Upper lobe of left lung (tissue), 4 donors: ENCODE results near the gene DIP2A.

Experiments used
- CTCF ChIP-seq, 6 experiments: fragments of 450-650 bp in 4 of 6; fragments of 200-600 bp in 2 of 6; sonication (generic) in 2 of 6; IDR thresholded peaks; one replicate each; pipeline ENCODE4 v1.5.1; 2016 to 2019; ENCODE audit warnings: antibody characterized with exemption in 6 of 6
- EP300 ChIP-seq, 4 donors: sonication (generic); formaldehyde crosslinking; IDR thresholded peaks; one replicate each; pipeline ENCODE4 v1.5.1; 2017; ENCODE audit warnings: antibody characterized with exemption in 4 of 4, control low read depth in 2 of 4
- POLR2A ChIP-seq, 4 donors: fragments of 450-650 bp; IDR thresholded peaks; one replicate each; pipeline ENCODE4 v1.5.1; 2016 to 2017; ENCODE audit warnings: antibody characterized with exemption in 4 of 4, mild to moderate bottlenecking in 2 of 4
- POLR2AphosphoS5 ChIP-seq, 2 donors: sonication (generic); formaldehyde crosslinking; IDR thresholded peaks; one replicate each; pipeline ENCODE4 v1.5.1; 2017; ENCODE audit warnings: antibody characterized with exemption in 2 of 2

- TF ChIP-seq EP300 (IDR thresholded peaks at IDR 0.05) (no peak), CTCF (IDR thresholded peaks at IDR 0.05) (no peak), POLR2A (IDR thresholded peaks at IDR 0.05) (no peak), POLR2AphosphoS5 (IDR thresholded peaks at IDR 0.05) (no peak)
These were observed 30.5 kb downstream of the DIP2A start for GRCh38 chr21:46489162-46489663.
